Neuronal stem cell (in vitro differentiated cells): ENCODE results near the gene AFF4.

Experiments
- DNase-seq: peaks from one replicate; pipeline ENCODE4 v3.0.0-alpha.2; 2013; ENCODE audit warnings: low spot score
- H2AFZ ChIP-seq: one replicate; pipeline ENCODE4 v1.6.1; 2013; ENCODE audit warnings: mild to moderate bottlenecking, low read length, inconsistent platforms
- H2AK5ac ChIP-seq: 2 replicates; pipeline ENCODE4 v1.6.1; 2013; ENCODE audit warnings: low read depth, mild to moderate bottlenecking, inconsistent platforms, low read length, moderate library complexity, mixed read lengths
- H2BK120ac ChIP-seq: 2 replicates; pipeline ENCODE4 v1.6.1; 2013; ENCODE audit warnings: low read depth, mild to moderate bottlenecking, inconsistent platforms, low read length, moderate library complexity, mixed read lengths
- H2BK12ac ChIP-seq: one replicate; pipeline ENCODE4 v1.6.1; 2013; ENCODE audit warnings: low read length, inconsistent platforms
- H2BK15ac ChIP-seq: 2 replicates; pipeline ENCODE4 v1.6.1; 2013; ENCODE audit warnings: mild to moderate bottlenecking, low read length, inconsistent platforms, mixed read lengths
- H2BK5ac ChIP-seq: one replicate; pipeline ENCODE4 v1.6.1; 2013; ENCODE audit warnings: inconsistent platforms, mild to moderate bottlenecking, low read length, moderate library complexity
- H3K14ac ChIP-seq: one replicate; pipeline ENCODE4 v1.6.1; 2013; ENCODE audit warnings: low read length, inconsistent platforms
- H3K18ac ChIP-seq: 2 replicates; pipeline ENCODE4 v1.6.1; 2013; ENCODE audit warnings: low read length, inconsistent platforms
- H3K23ac ChIP-seq: 2 replicates; pipeline ENCODE4 v1.6.1; 2013; ENCODE audit warnings: low read depth, mild to moderate bottlenecking, mixed read lengths, low read length, inconsistent platforms; ENCODE audit not compliant: poor library complexity
- H3K27ac ChIP-seq: replicated peaks from 3 replicates; pipeline ENCODE4 v1.5.1; 2013; ENCODE audit warnings: low read length, inconsistent platforms
- H3K27me3 ChIP-seq, 3 experiments: 2 replicates each; pipeline ENCODE4 v1.6.1; 2013; ENCODE audit warnings: low read length in 3 of 3, mild to moderate bottlenecking in 2 of 3, inconsistent platforms in 1 of 3, low read depth in 1 of 3, mixed read lengths in 1 of 3, moderate library complexity in 1 of 3; ENCODE audit not compliant: control insufficient read depth in 3 of 3, insufficient read depth in 3 of 3
- H3K36me3 ChIP-seq, 2 donors: replicated peaks in 1 of 2; 2 replicates each; pipeline ENCODE4 v1.6.1; 2013; ENCODE audit warnings: low read length in 2 of 2; ENCODE audit not compliant: control insufficient read depth in 2 of 2, insufficient read depth in 2 of 2
- H3K4ac ChIP-seq: 2 replicates; pipeline ENCODE4 v1.6.1; 2013; ENCODE audit warnings: inconsistent platforms, mild to moderate bottlenecking, low read length, moderate library complexity
- H3K4me1 ChIP-seq, 2 donors: 1 replicate in 1 of 2; 2 replicates in 1 of 2; pipeline ENCODE4 v1.6.1; 2013; ENCODE audit warnings: low read length in 2 of 2, low read depth in 1 of 2; ENCODE audit not compliant: control insufficient read depth in 2 of 2, insufficient read depth in 1 of 2
- H3K4me2 ChIP-seq: one replicate; pipeline ENCODE4 v1.6.1; 2013; ENCODE audit warnings: mild to moderate bottlenecking, low read length, inconsistent platforms; ENCODE audit not compliant: insufficient read depth, poor library complexity, severe bottlenecking
- H3K4me3 ChIP-seq, 2 donors: 2 replicates each; pipeline ENCODE4 v1.5.1; 2013; ENCODE audit warnings: low read length in 2 of 2, mild to moderate bottlenecking in 2 of 2, inconsistent platforms in 1 of 2, moderate library complexity in 1 of 2
- H3K79me1 ChIP-seq: one replicate; pipeline ENCODE4 v1.6.1; 2013; ENCODE audit warnings: low read depth, mild to moderate bottlenecking, inconsistent platforms, low read length, moderate library complexity
- H3K9ac ChIP-seq: one replicate; pipeline ENCODE4 v1.6.1; 2013; ENCODE audit warnings: mild to moderate bottlenecking, low read depth, low read length, inconsistent platforms; ENCODE audit not compliant: poor library complexity
- H3K9me3 ChIP-seq, 2 donors: replicated peaks in 1 of 2; 2 replicates each; pipeline versions ENCODE3 to v1.6.1; 2013; ENCODE audit warnings: low read length in 2 of 2, mild to moderate bottlenecking in 2 of 2, inconsistent platforms in 1 of 2, low read depth in 1 of 2, mixed read lengths in 1 of 2, moderate library complexity in 1 of 2; ENCODE audit not compliant: control insufficient read depth in 2 of 2, insufficient read depth in 1 of 2
- H4K8ac ChIP-seq: one replicate; pipeline ENCODE4 v1.6.1; 2013; ENCODE audit warnings: low read depth, mild to moderate bottlenecking, inconsistent platforms, low read length, moderate library complexity
- H4K91ac ChIP-seq: one replicate; pipeline ENCODE4 v1.6.1; 2013; ENCODE audit warnings: low read length, low read depth, mild to moderate bottlenecking, inconsistent platforms; ENCODE audit not compliant: poor library complexity
- WGBS, 2 donors: extraction: QIAGEN DNeasy Blood & Tissue Kit; methylation state at CpG; one replicate each; pipeline ENCODE4 v1.1.7; 2013; ENCODE audit warnings: missing lambda C conversion rate in 2 of 2, mixed read lengths in 1 of 2; ENCODE audit not compliant: insufficient read length in 2 of 2, insufficient replicate concordance in 1 of 2; ENCODE audit errors: extremely low coverage in 2 of 2; 5-methylcytosine and 5-hydroxymethylcytosine counted together

Gene AFF4

GRCh38 chr5:132848270-132848669, 115.2 kb downstream of the AFF4 start:
- no peak overlapping the region for H2BK15ac ChIP-seq
- no CpG with 5 or more reads among the region's 8 CpGs for WGBS, 2 donors

DNA sequence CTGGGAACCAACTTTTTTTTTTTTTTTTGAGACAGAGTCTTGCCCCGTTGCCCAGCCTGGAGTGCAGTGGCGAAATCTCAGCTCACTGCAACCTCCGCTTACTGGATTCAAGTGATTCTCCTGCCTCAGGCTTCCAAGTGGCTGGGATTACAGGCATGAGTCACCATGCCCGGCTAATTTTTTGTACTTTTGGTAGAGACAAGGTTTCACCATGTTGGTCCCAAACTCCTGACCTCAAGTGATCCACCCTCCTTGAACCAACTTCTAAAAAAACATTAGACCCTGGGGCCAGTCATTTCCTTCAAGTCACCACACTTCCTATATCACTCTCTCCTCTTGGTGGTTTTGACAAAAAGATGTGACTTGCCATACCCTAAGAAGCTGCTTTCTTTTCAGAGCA, 122.1 kb downstream of the AFF4 start:
- H3K9ac ChIP-seq: no peak overlapping the region
- H2AFZ ChIP-seq: no peak overlapping the region
- H4K91ac ChIP-seq: no peak overlapping the region
- H3K14ac ChIP-seq: no peak overlapping the region
- no peak overlapping the region for H3K4me3 ChIP-seq
- DNase-seq: no peak
- no peak overlapping the region for H2BK5ac ChIP-seq
- H4K8ac ChIP-seq: no peak overlapping the region
- no peak overlapping the region for H2BK120ac ChIP-seq
- no peak overlapping the region for H3K4me2 ChIP-seq
- H3K9me3 ChIP-seq: no peaks in the 10 kb centered on the region
- H3K4me1 ChIP-seq: peaks cover 0 to 6% of the 10 kb centered on the region in 2 donors
- H2BK15ac ChIP-seq: no peak overlapping the region
- no peak overlapping the region for H2BK12ac ChIP-seq
- no peaks in the 10 kb centered on the region for H3K36me3 ChIP-seq
- H3K4ac ChIP-seq: no peak overlapping the region
- H3K18ac ChIP-seq: no peak overlapping the region
- no peak overlapping the region for H3K23ac ChIP-seq
- no peaks in the 10 kb centered on the region for H3K79me1 ChIP-seq
- no peak overlapping the region for H2AK5ac ChIP-seq
- peaks cover 0 to 35% (median 0%) of the 10 kb centered on the region in 3 experiments for H3K27me3 ChIP-seq
- H3K27ac ChIP-seq: no peak overlapping the region
- no CpG with 5 or more reads among the region's 4 CpGs for WGBS, 2 donors

More at GRCh38 chr5:132848270-132848669, 115.2 kb downstream of the AFF4 start:
- Histone ChIP-seq H3K27ac (no peak overlapping the region), H3K9me3 (no peaks in the 10 kb centered on the region), H2AK5ac (no peak overlapping the region), H3K14ac (no peak overlapping the region), H3K9ac (no peak overlapping the region), H3K36me3 (no peaks in the 10 kb centered on the region), H2BK120ac (no peak overlapping the region), H4K91ac (no peak overlapping the region), H3K23ac (no peak overlapping the region), H4K8ac (no peak overlapping the region), H2BK12ac (no peak overlapping the region), H2AFZ (no peak overlapping the region), H3K18ac (no peak overlapping the region), H3K79me1 (no peaks in the 10 kb centered on the region), H3K27me3 (peaks cover 0 to 26% (median 0%) of the 10 kb centered on the region in 3 experiments), H3K4me2 (no peak overlapping the region), H3K4ac (no peak overlapping the region), H3K4me1 (no peaks in the 10 kb centered on the region), H3K4me3 (no peak overlapping the region), H2BK5ac (no peak overlapping the region)
- no peak for DNase-seq

DNA sequence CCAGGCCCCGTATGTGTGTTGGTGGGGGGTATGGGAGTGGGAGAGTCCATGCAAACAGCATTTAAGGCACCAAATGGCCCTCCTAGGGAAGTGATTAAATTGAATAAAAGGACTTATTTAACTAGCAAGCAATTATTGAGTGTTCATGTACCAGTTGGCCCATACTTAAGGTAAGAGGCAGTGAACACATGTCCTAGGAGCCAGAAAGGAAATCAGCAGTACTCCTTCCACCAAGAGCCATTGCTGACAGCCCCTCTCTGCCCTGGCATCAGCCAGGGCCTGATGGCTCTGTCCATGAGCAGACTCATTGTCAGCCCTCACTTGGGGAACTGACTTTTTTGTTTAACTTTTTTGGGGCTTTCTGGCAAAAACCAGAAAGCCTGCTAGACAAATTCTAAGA, 122.5 kb downstream of the AFF4 start:
- Histone ChIP-seq H3K4ac (no peak overlapping the region), H3K27ac (no peak overlapping the region), H2BK120ac (no peak overlapping the region), H3K4me1 (peaks cover 0 to 6% of the 10 kb centered on the region in 2 donors), H3K9ac (no peak overlapping the region), H3K79me1 (no peaks in the 10 kb centered on the region), H3K23ac (no peak overlapping the region), H3K27me3 (peaks cover 0 to 35% (median 0%) of the 10 kb centered on the region in 3 experiments), H3K18ac (no peak overlapping the region), H2BK15ac (no peak overlapping the region), H2AFZ (no peak overlapping the region), H2BK12ac (no peak overlapping the region), H3K14ac (no peak overlapping the region), H3K9me3 (no peaks in the 10 kb centered on the region), H3K36me3 (no peaks in the 10 kb centered on the region), H4K8ac (no peak overlapping the region), H2AK5ac (no peak overlapping the region), H3K4me2 (no peak overlapping the region), H2BK5ac (no peak overlapping the region), H3K4me3 (no peak overlapping the region), H4K91ac (no peak overlapping the region)
- no CpG with 5 or more reads among the region's 1 CpG for WGBS, 2 donors
- DNase-seq: no peak

DNA sequence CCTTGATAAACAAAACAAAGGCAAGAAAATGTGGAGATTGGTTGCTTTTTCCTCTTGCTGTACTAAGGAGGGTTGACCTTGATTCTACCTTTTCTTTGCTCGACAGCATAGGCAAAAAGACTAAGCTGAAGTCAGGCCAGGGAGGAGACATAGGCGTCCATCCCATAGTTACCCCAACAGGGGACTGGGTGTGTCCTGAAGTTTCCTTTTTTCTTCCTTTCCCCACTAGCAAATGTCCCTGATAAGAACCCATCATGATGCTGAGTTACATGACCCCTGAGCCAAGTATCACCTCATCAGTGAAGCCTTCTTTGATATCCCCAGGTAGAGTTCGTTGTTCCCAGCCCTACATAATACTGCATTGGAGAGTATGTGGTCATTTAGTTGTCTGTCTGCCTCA, 123.1 kb downstream of the AFF4 start:
- H2AK5ac ChIP-seq: no peak overlapping the region
- no peak for DNase-seq
- no peak overlapping the region for H3K18ac ChIP-seq
- no peaks in the 10 kb centered on the region for H3K9me3 ChIP-seq
- H4K8ac ChIP-seq: no peak overlapping the region
- H3K79me1 ChIP-seq: no peaks in the 10 kb centered on the region
- no peak overlapping the region for H2BK15ac ChIP-seq
- H3K27me3 ChIP-seq: peaks cover 0 to 40% (median 0%) of the 10 kb centered on the region in 3 experiments
- H2BK120ac ChIP-seq: no peak overlapping the region
- no peak overlapping the region for H4K91ac ChIP-seq
- no peaks in the 10 kb centered on the region for H3K36me3 ChIP-seq
- WGBS, 2 donors: no CpG with 5 or more reads among the region's 3 CpGs
- H3K4ac ChIP-seq: no peak overlapping the region
- H2BK12ac ChIP-seq: no peak overlapping the region
- H3K9ac ChIP-seq: no peak overlapping the region
- H3K14ac ChIP-seq: no peak overlapping the region
- no peak overlapping the region for H3K27ac ChIP-seq
- no peak overlapping the region for H2AFZ ChIP-seq
- no peak overlapping the region for H3K23ac ChIP-seq
- no peak overlapping the region for H3K4me2 ChIP-seq
- no peak overlapping the region for H2BK5ac ChIP-seq
- H3K4me3 ChIP-seq: no peak overlapping the region
- H3K4me1 ChIP-seq: peaks cover 0 to 6% of the 10 kb centered on the region in 2 donors
